NCI-H187 (cell line): ENCODE results near the gene TBC1D10B.
"Not testable (repeated sequence)": the region's sequence is repeated elsewhere in the genome, so short reads cannot be mapped to it uniquely, and the experiment has no call there.

ENCODE experiments used
- DNase-seq, 2 experiments: peaks; one replicate each; lab custom pipeline; 2025; lab: John Stamatoyannopoulos, UW

TBC1D10B gene

GRCh38 chr16:30397776-30398660 is 27.7 kb upstream of the TBC1D10B start:
- DNase-seq = no peak

GRCh38 chr16:30397056-30397455 is 26.8 kb upstream of the TBC1D10B start:
- no peak for DNase-seq

- not testable (repeated sequence) for DNase-seq
These were observed 26.3 kb upstream of the TBC1D10B start for GRCh38 chr16:30396627-30397026.

GRCh38 chr16:30395992-30396585 is 25.8 kb upstream of the TBC1D10B start:
- no peak for DNase-seq

- peak; percentile 38 to 61 for DNase-seq
These were observed 25.1 kb upstream of the TBC1D10B start, which contains the start of gene ZNF48 for GRCh38 chr16:30395155-30395991. Gene ZNF48, plus strand, starts transcription at chr16:30395420. Its CDS starts 375 bp downstream, at chr16:30395795.

GRCh38 chr16:30394592-30395154 is 24.4 kb upstream of the TBC1D10B start:
- DNase-seq = no peak

GRCh38 chr16:30383521-30383920 is 13.2 kb upstream of the TBC1D10B start:
- no peak for DNase-seq

- DNase-seq = no peak
These were observed 12.0 kb upstream of the TBC1D10B start, which contains the start of gene SEPTIN1 for GRCh38 chr16:30382111-30382881. Gene SEPTIN1, minus strand, starts transcription at chr16:30382561. Its CDS starts 19 bp downstream, at chr16:30382542.

- no peak for DNase-seq
These were observed 11.2 kb upstream of the TBC1D10B start for GRCh38 chr16:30381291-30382041.

- DNase-seq = no peak
These were observed 10.5 kb upstream of the TBC1D10B start for GRCh38 chr16:30380803-30381208.

GRCh38 chr16:30380072-30380802 is 9.9 kb upstream of the TBC1D10B start:
- DNase-seq = no peak

- no peak for DNase-seq
These were observed 9.0 kb upstream of the TBC1D10B start for GRCh38 chr16:30379158-30379783.

GRCh38 chr16:30378236-30379157 is 8.2 kb upstream of the TBC1D10B start:
- DNase-seq = peak; percentile 76 to 90

- peak in 1 of 2 experiments; percentile 39 for DNase-seq
These were observed 7.5 kb upstream of the TBC1D10B start for GRCh38 chr16:30377812-30378235.

- peak in 1 of 2 experiments; percentile 20 for DNase-seq
These were observed 6.9 kb upstream of the TBC1D10B start for GRCh38 chr16:30377050-30377811.

GRCh38 chr16:30376461-30376902 is 6.2 kb upstream of the TBC1D10B start:
- no peak for DNase-seq

- no peak for DNase-seq
These were observed 5.6 kb upstream of the TBC1D10B start for GRCh38 chr16:30375864-30376263.
